ENCODE results near the gene DSTYK.

DSTYK gene

GRCh38 chr1:205240118-205240517 is 28.6 kb upstream of the DSTYK start:
- Histone ChIP-seq H3K36me3 (ENCODE audit: insufficient read depth, low read length) (no peaks in the 10 kb centered on the region), H3K4me3 (ENCODE audit: low read length, poor library complexity, severe bottlenecking) (no peak overlapping the region), H3K9me3 (ENCODE audit: insufficient read depth, low read depth, low read length) (no peaks in the 10 kb centered on the region), H3K4me1 (ENCODE audit: insufficient read depth, low read length, poor library complexity, severe bottlenecking) (no peaks in the 10 kb centered on the region), H3K79me2 (ENCODE audit: insufficient read depth, low read length) (no peaks in the 10 kb centered on the region), H4K20me1 (ENCODE audit: insufficient read depth, low read length, poor library complexity, severe bottlenecking) (no peaks in the 10 kb centered on the region), H3K9ac (ENCODE audit: low read depth, low read length, poor library complexity, severe bottlenecking) (no peak overlapping the region), H3K27me3 (ENCODE audit: insufficient read depth, low read length, poor library complexity, severe bottlenecking) (no peaks in the 10 kb centered on the region), H3K9me2 (replicated peaks; ENCODE audit: low read depth, low read length) (no peaks in the 10 kb centered on the region), H2AFZ (ENCODE audit: low read length) (no peak overlapping the region), H3K4me2 (ENCODE audit: low read depth, low read length, poor library complexity, severe bottlenecking) (no peak overlapping the region), H3F3A (ENCODE audit: low read depth) (no peaks in the 10 kb centered on the region)
- TF ChIP-seq EZH2phosphoT487 (IDR thresholded peaks at IDR 0.05; ENCODE audit: borderline replicate concordance), result no peak
- TF ChIP-seq, protein P1, sequence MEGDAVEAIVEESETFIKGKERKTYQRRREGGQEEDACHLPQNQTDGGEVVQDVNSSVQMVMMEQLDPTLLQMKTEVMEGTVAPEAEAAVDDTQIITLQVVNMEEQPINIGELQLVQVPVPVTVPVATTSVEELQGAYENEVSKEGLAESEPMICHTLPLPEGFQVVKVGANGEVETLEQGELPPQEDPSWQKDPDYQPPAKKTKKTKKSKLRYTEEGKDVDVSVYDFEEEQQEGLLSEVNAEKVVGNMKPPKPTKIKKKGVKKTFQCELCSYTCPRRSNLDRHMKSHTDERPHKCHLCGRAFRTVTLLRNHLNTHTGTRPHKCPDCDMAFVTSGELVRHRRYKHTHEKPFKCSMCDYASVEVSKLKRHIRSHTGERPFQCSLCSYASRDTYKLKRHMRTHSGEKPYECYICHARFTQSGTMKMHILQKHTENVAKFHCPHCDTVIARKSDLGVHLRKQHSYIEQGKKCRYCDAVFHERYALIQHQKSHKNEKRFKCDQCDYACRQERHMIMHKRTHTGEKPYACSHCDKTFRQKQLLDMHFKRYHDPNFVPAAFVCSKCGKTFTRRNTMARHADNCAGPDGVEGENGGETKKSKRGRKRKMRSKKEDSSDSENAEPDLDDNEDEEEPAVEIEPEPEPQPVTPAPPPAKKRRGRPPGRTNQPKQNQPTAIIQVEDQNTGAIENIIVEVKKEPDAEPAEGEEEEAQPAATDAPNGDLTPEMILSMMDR (conservative IDR thresholded peaks at IDR 0.05; ENCODE audit: low read length), result no peak

DNA sequence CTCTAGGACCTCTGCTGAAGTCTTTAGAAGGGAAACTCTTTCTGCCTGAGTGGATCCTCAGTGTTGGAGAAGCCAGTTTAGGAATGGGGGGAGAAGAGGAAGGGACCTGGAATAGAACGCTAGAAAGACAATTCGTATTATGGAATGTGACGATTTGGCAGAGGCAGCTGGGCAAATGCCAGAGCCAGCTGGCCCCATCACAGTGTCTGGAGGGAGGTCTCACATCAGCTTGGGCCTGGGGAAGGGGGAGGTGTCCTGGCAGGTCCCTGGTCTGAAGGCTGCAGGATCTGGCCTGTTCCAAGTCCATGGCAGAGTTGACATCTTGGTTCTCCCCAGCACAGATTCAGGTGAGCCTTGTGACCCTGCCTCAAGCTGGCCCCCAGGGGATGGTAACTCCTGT is 27.6 kb upstream of the DSTYK start:
- H3K4me1 ChIP-seq (ENCODE audit: insufficient read depth, low read length, poor library complexity, severe bottlenecking), result no peaks in the 10 kb centered on the region
- no peak overlapping the region for H3K4me2 ChIP-seq (ENCODE audit: low read depth, low read length, poor library complexity, severe bottlenecking)
- H3K36me3 ChIP-seq (ENCODE audit: insufficient read depth, low read length), result no peaks in the 10 kb centered on the region
- no peak overlapping the region for H2AFZ ChIP-seq (ENCODE audit: low read length)
- H3K9me3 ChIP-seq (ENCODE audit: insufficient read depth, low read depth, low read length), result no peaks in the 10 kb centered on the region
- H3K9me2 ChIP-seq (replicated peaks; ENCODE audit: low read depth, low read length), result no peaks in the 10 kb centered on the region
- no peak overlapping the region for H3K9ac ChIP-seq (ENCODE audit: low read depth, low read length, poor library complexity, severe bottlenecking)
- no peaks in the 10 kb centered on the region for H3K27me3 ChIP-seq (ENCODE audit: insufficient read depth, low read length, poor library complexity, severe bottlenecking)
- H3K4me3 ChIP-seq (ENCODE audit: low read length, poor library complexity, severe bottlenecking), result no peak overlapping the region
- H3F3A ChIP-seq (ENCODE audit: low read depth), result no peaks in the 10 kb centered on the region
- no peaks in the 10 kb centered on the region for H4K20me1 ChIP-seq (ENCODE audit: insufficient read depth, low read length, poor library complexity, severe bottlenecking)
- no peaks in the 10 kb centered on the region for H3K79me2 ChIP-seq (ENCODE audit: insufficient read depth, low read length)
- TF ChIP-seq EZH2phosphoT487 (IDR thresholded peaks at IDR 0.05; ENCODE audit: borderline replicate concordance), result no peak
- TF ChIP-seq, protein P1 (conservative IDR thresholded peaks at IDR 0.05; ENCODE audit: low read length), result no peak

DNA sequence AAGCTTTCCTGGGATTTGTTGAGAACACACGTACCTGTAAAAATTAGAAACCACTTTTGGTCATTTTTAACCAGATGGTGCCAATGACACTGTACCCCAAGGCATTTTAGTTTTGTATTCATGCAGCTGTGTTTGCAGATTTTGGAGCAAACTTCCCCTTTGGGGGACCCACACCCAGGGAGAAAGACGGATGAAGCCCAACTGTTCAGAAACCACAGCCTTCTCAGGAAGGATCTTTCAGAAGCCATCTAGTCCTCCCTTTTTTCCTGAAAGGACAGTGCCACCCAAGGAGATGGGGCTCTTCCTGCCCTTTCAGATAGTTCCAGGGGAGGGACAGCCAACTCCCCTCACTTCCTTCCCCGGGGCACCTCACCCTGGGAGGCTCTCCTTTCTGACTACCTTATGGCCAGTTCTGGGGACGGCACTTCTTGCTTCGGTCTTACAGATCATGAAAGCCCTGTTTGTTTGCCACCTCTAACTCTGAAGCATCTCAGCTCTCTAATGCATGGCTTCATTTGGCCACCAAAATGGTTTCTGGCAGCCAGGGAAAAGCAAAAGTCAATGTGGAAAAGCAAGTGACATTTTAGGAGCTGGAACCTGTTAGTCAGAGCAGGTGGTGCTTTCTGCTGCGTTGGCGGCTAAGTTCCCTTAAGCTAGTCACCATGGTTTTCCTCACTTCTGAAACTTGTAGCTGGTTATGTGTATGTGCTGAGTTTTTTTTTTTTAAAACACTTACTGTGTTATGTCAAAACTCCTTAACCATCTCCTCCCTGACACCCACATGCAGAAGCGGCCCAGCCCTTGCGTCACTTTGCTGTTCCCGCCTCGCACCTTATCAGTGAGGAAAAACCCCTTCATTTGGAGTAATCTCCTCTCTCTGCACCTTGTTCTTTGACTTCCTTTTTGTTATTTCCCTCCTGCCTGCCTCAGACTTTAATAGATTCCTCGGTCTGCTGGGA is 26.3 kb upstream of the DSTYK start:
- no peaks in the 10 kb centered on the region for H3K79me2 ChIP-seq (ENCODE audit: insufficient read depth, low read length)
- no peaks in the 10 kb centered on the region for H3K4me1 ChIP-seq (ENCODE audit: insufficient read depth, low read length, poor library complexity, severe bottlenecking)
- no peak overlapping the region for H3K4me2 ChIP-seq (ENCODE audit: low read depth, low read length, poor library complexity, severe bottlenecking)
- no peak overlapping the region for H3K4me3 ChIP-seq (ENCODE audit: low read length, poor library complexity, severe bottlenecking)
- no peaks in the 10 kb centered on the region for H4K20me1 ChIP-seq (ENCODE audit: insufficient read depth, low read length, poor library complexity, severe bottlenecking)
- H3K36me3 ChIP-seq (ENCODE audit: insufficient read depth, low read length), result no peaks in the 10 kb centered on the region
- TF ChIP-seq, protein P1 (conservative IDR thresholded peaks at IDR 0.05; ENCODE audit: low read length), result no peak
- TF ChIP-seq EZH2phosphoT487 (IDR thresholded peaks at IDR 0.05; ENCODE audit: borderline replicate concordance), result no peak
- no peak overlapping the region for H2AFZ ChIP-seq (ENCODE audit: low read length)
- H3K9me3 ChIP-seq (ENCODE audit: insufficient read depth, low read depth, low read length), result no peaks in the 10 kb centered on the region
- no peak overlapping the region for H3K9ac ChIP-seq (ENCODE audit: low read depth, low read length, poor library complexity, severe bottlenecking)
- H3K27me3 ChIP-seq (ENCODE audit: insufficient read depth, low read length, poor library complexity, severe bottlenecking), result no peaks in the 10 kb centered on the region
- H3K9me2 ChIP-seq (replicated peaks; ENCODE audit: low read depth, low read length), result no peaks in the 10 kb centered on the region
- H3F3A ChIP-seq (ENCODE audit: low read depth), result no peaks in the 10 kb centered on the region
